HepG2 (cell line): ENCODE measurements around the gene HYOU1.

Experiments
- CTCF ChIP-seq: sonication (generic); formaldehyde crosslinking; IDR thresholded peaks from 2 replicates; pipeline ENCODE4 v1.5.0; 2020; ENCODE audit warnings: mild to moderate bottlenecking, missing genetic modification reagents, moderate library complexity
- ELF1 ChIP-seq: sonication (generic); formaldehyde crosslinking; IDR thresholded peaks from 2 replicates; pipeline ENCODE4 v1.4.0; 2020; ENCODE audit warnings: missing genetic modification reagents
- EP300 ChIP-seq, 3 experiments: sonication (generic) in 1 of 3; formaldehyde crosslinking in 1 of 3; IDR thresholded peaks; 2 replicates each; pipeline versions ENCODE4 v1.5.1 to v1.6.1; 2011 to 2020; ENCODE audit warnings: low read depth in 2 of 3, low read length in 2 of 3, borderline replicate concordance in 1 of 3, improper control_type of control experiment in 1 of 3, mild to moderate bottlenecking in 1 of 3, missing genetic modification reagents in 1 of 3, moderate library complexity in 1 of 3
- GABPA ChIP-seq, 2 experiments: IDR thresholded peaks; 2 replicates each; pipeline ENCODE4 v1.6.1; 2011 to 2016; ENCODE audit warnings: low read depth in 2 of 2, low read length in 1 of 2, missing biosample characterization in 1 of 2, missing genetic modification characterization in 1 of 2
- GMEB1 ChIP-seq: sonication (generic); formaldehyde crosslinking; IDR thresholded peaks from 2 replicates; pipeline ENCODE4 v1.5.1; 2020; ENCODE audit warnings: missing genetic modification reagents, mild to moderate bottlenecking, borderline replicate concordance
- HHEX ChIP-seq: IDR thresholded peaks from 2 replicates; pipeline ENCODE4 v1.6.1; 2016; ENCODE audit warnings: control low read depth
- IRF9 ChIP-seq: sonication (generic); formaldehyde crosslinking; IDR thresholded peaks from 2 replicates; pipeline ENCODE4 v1.8.0; 2022; ENCODE audit warnings: missing genetic modification reagents, mild to moderate bottlenecking, borderline replicate concordance
- KDM1A ChIP-seq: IDR thresholded peaks from 2 replicates; pipeline ENCODE4 v1.6.1; 2016; ENCODE audit warnings: missing compliant biosample characterization
- SOX5 ChIP-seq: IDR thresholded peaks from 2 replicates; pipeline ENCODE4 v1.6.1; 2016; ENCODE audit warnings: borderline replicate concordance
- ZBTB7A ChIP-seq: sonication (generic); formaldehyde crosslinking; IDR thresholded peaks from 2 replicates; pipeline ENCODE4 v1.8.0; 2022; ENCODE audit warnings: mild to moderate bottlenecking, missing genetic modification reagents
- ZNF512 ChIP-seq: sonication (generic); formaldehyde crosslinking; IDR thresholded peaks from 2 replicates; pipeline ENCODE4 v1.4.0; 2020; ENCODE audit warnings: mild to moderate bottlenecking, missing genetic modification reagents
- ZNF550 ChIP-seq: sonication (generic); formaldehyde crosslinking; IDR thresholded peaks from 2 replicates; pipeline ENCODE4 v1.4.0; 2020; ENCODE audit warnings: mild to moderate bottlenecking, missing genetic modification reagents, borderline replicate concordance

GRCh38 chr11:119030329-119031047 is 26.5 kb downstream of the HYOU1 start, which contains the start of gene SLC37A4:
- TF ChIP-seq CTCF (CRISPR knock-in tag) (peak; percentile 97), ZBTB7A (peak; percentile 73), ZNF512 (CRISPR knock-in tag) (no peak), GABPA (IDR thresholded peaks at IDR 0.05; ENCODE audit: low read depth, low read length) (no peak), GABPA (CRISPR knock-in tag; IDR thresholded peaks at IDR 0.05; ENCODE audit: low read depth) (peak; percentile 69; the same call in 1 of the 2 replicates), SOX5 (CRISPR knock-in tag) (0 out of 2 replicates have a peak, but pooled peaks have one; percentile 61), IRF9 (CRISPR knock-in tag) (peak; percentile 79; the same call in 1 of the 2 replicates), HHEX (CRISPR knock-in tag) (no peak), GMEB1 (CRISPR knock-in tag) (peak; percentile 73), EP300 (IDR thresholded peaks at IDR 0.05; ENCODE audit: low read depth in 2 of 2, low read length in 2 of 2) (no peak), EP300 (CRISPR knock-in tag; IDR thresholded peaks at IDR 0.05; ENCODE audit: borderline replicate concordance) (no peak), ZNF550 (CRISPR knock-in tag) (no peak), KDM1A (CRISPR knock-in tag) (no peak), ELF1 (CRISPR knock-in tag) (peak; percentile 57)
